HG02759 (cell line): ENCODE data around the gene USF1.
A peak's percentile ranks its signal among the peaks of the same experiment; 100 is the strongest.
"Not testable (repeated sequence)": the region's sequence is repeated elsewhere in the genome, so short reads cannot be mapped to it uniquely, and the experiment has no call there.

Experiments
- ATAC-seq: cut with Tn5 transposase; IDR thresholded peaks from one replicate; pipeline ENCODE4 v1.9.1; 2021; ENCODE audit warnings: mild to moderate bottlenecking, moderate library complexity; ENCODE audit not compliant: unreplicated experiment

USF1 gene

GRCh38 chr1:161048949-161049722 lies 3.4 kb upstream of the USF1 start:
- no peak for ATAC-seq

GRCh38 chr1:161047436-161048420 lies 2.0 kb upstream of the USF1 start:
- no peak for ATAC-seq

GRCh38 chr1:161046605-161047228 lies 940 bp upstream of the USF1 start:
- ATAC-seq = peak; percentile 33

- ATAC-seq = peak; percentile 57
These were observed 655 bp downstream of the USF1 start for GRCh38 chr1:161044908-161045735.

- ATAC-seq = no peak
These were observed 1.3 kb downstream of the USF1 start for GRCh38 chr1:161044535-161044907.

- no peak for ATAC-seq
These were observed 6.2 kb downstream of the USF1 start for GRCh38 chr1:161039546-161039945.

GRCh38 chr1:161039154-161039545 lies 6.6 kb downstream of the USF1 start:
- ATAC-seq = no peak

- peak; percentile 80 for ATAC-seq
These were observed 7.1 kb downstream of the USF1 start, which contains the start of gene TSTD1 for GRCh38 chr1:161038523-161039153. TSTD1 (minus strand) TSS chr1:161038964; CDS start chr1:161038889, 75 bp downstream.

GRCh38 chr1:161037661-161038522 lies 7.9 kb downstream of the USF1 start:
- no peak for ATAC-seq

- no peak for ATAC-seq
These were observed 12.0 kb downstream of the USF1 start for GRCh38 chr1:161033751-161034150.

GRCh38 chr1:161032409-161032808 lies 13.4 kb downstream of the USF1 start:
- no peak for ATAC-seq

- ATAC-seq = no peak
These were observed 13.9 kb downstream of the USF1 start for GRCh38 chr1:161031874-161032273.

GRCh38 chr1:161029466-161029865 lies 16.3 kb downstream of the USF1 start:
- not testable (repeated sequence) for ATAC-seq

- ATAC-seq = not testable (repeated sequence)
These were observed 18.8 kb downstream of the USF1 start for GRCh38 chr1:161026954-161027353.

GRCh38 chr1:161022432-161022831 lies 23.3 kb downstream of the USF1 start:
- not testable (repeated sequence) for ATAC-seq

GRCh38 chr1:161021970-161022353 lies 23.8 kb downstream of the USF1 start:
- ATAC-seq = no peak

- peak; percentile 88 for ATAC-seq
These were observed 24.4 kb downstream of the USF1 start for GRCh38 chr1:161021165-161021969.

GRCh38 chr1:161020509-161021164 lies 25.1 kb downstream of the USF1 start, which contains the start of gene F11R:
F11R (minus strand) TSS chr1:161021152; CDS start chr1:161021073, 79 bp downstream.
- peak; percentile 39 for ATAC-seq
